GM13976 (cell line): Measurements from ENCODE around the gene VAV1.

Experiments used
- DNase-seq: peaks from one replicate; pipeline ENCODE4 v3.0.0; 2012; ENCODE audit warnings: low spot score
- CTCF ChIP-seq: IDR thresholded peaks from 2 replicates; pipeline ENCODE4 v1.5.1; 2012; ENCODE audit warnings: borderline replicate concordance, mild to moderate bottlenecking; ENCODE audit not compliant: insufficient read depth; ENCODE audit errors: extremely low read depth, missing control alignments, control extremely low read depth
- in situ Hi-C: fragments of 300-500 bp; cut with MboI; formaldehyde crosslinking; loops from one replicate; pipeline ENCODE4 v1.12.0; 2022; ENCODE audit warnings: low sequenced_read_pairs, mixed read lengths, inconsistent platforms; ENCODE audit not compliant: unreplicated experiment

Gene VAV1

GRCh38 chr19:6737873-6738786 is 34.4 kb upstream of the VAV1 start:
- peak; percentile 76 for DNase-seq
- in situ Hi-C loops, result loop anchor here (5.0 kb wide), 1 partner anchor 216 kb away; no protein-coding TSS in a partner anchor
- peak; percentile 75 for TF ChIP-seq CTCF

GRCh38 chr19:6738787-6739389 is 33.6 kb upstream of the VAV1 start:
- in situ Hi-C loops, result loop anchor here (5.0 kb wide), 1 partner anchor 217 kb away; no protein-coding TSS in a partner anchor
- no peak for TF ChIP-seq CTCF
- no peak for DNase-seq

GRCh38 chr19:6739390-6739882 is 33.1 kb upstream of the VAV1 start, which contains the start of gene TRIP10:
Gene TRIP10 (plus strand): TSS chr19:6739680. CDS start chr19:6739762, 82 bp downstream.
- in situ Hi-C loops, result loop anchor here (5.0 kb wide), 1 partner anchor 217 kb away; no protein-coding TSS in a partner anchor
- TF ChIP-seq CTCF, result no peak
- peak; percentile 97 for DNase-seq

GRCh38 chr19:6739883-6740588 is 32.5 kb upstream of the VAV1 start:
- no peak for TF ChIP-seq CTCF
- peak; percentile 71 for DNase-seq
- in situ Hi-C loops, result loop anchor here (5.0 to 10.0 kb wide), 2 partner anchors 125 to 218 kb away; no protein-coding TSS in a partner anchor

- TF ChIP-seq CTCF, result no peak
- DNase-seq, result no peak
- in situ Hi-C loops, result loop anchor here (10.0 kb wide), 1 partner anchor 124 kb away; no protein-coding TSS in a partner anchor
Measured at GRCh38 chr19:6740589-6741343, 31.7 kb upstream of the VAV1 start.
